ENCODE results near the gene TRPM8.
"Not testable (repeated sequence)": the region's sequence is repeated elsewhere in the genome, so short reads cannot be mapped to it uniquely, and the experiment has no call there.

Gene TRPM8

GRCh38 chr2:233917116-233917515, at the start of gene TRPM8:
Gene TRPM8 (plus strand): TSS chr2:233917373. CDS start chr2:233926538, 9,165 bp downstream.
- no peak for DNase-seq

DNA sequence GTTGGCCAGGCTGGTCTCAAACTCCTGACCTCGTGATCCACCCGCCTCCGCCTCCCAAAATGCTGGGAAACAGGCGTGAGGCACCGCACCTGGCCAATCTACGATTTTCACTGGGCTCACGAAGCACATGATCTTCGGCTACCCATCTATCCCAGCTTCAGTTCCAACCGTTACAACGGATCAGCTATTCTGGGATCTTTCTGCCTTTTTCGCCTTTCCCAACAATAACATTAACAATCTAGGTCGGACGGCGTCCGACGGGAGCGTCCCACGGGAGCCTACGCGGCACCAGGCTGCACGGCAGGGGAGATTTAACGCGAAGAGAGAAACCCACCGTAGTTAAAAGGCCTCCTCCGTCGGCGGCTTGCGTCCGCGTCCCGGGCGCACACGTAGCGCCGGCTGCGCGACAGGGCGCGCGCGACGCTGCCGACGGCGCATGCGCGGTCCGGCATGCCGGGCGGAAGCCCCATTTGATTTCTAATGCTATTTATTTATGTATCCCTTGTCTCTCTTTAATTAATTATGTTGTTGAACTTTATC, 49.1 kb upstream of the TRPM8 start, which contains the start of gene MSL3B:
MSL3B (minus strand) TSS at position 394 of the 540 bp plus-strand sequence.
- DNase-seq = no peak

DNA sequence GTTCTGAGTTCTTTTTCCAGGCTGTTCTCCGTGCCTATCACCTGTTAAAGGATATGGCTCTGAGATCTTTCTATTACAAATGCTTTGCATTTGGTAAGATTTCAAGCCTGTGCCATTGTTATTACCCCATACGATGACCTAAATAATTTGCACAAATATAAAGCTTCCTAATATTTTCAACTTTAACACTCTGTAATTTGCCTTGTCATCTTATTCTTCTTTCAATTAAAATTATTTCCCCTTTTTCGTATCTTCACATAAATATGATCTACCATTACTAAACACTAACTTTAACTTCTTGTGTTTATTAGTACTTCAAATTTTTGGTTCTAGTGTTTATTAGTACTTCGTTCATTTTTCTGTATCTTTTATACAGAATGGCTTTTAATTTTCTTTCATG, 45.7 kb upstream of the TRPM8 start:
- no peak for DNase-seq

GRCh38 chr2:233872125-233872524, 45.0 kb upstream of the TRPM8 start:
- not testable (repeated sequence) for DNase-seq

GRCh38 chr2:233882353-233882752, 34.8 kb upstream of the TRPM8 start:
- DNase-seq = no peak

DNA sequence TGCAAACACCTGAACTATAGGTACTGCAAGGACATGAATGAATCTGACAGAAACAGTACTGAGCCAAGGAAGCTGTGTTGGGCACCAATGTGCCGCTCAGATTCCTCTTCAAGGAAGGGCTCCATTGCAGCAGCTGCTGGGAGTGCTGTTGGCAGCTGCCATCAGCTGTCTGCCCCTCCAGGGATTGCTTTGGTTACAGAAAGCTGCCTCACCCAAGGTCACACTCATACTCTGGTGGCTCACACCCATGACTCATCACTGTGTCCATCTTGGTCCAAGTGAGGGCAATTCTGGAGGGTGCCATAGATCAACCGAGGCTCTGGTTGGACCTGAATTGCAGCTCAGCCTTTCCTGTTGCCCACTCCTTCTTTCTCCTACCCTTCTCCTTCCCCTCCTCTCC, 24.4 kb upstream of the TRPM8 start:
- no peak for DNase-seq

DNA sequence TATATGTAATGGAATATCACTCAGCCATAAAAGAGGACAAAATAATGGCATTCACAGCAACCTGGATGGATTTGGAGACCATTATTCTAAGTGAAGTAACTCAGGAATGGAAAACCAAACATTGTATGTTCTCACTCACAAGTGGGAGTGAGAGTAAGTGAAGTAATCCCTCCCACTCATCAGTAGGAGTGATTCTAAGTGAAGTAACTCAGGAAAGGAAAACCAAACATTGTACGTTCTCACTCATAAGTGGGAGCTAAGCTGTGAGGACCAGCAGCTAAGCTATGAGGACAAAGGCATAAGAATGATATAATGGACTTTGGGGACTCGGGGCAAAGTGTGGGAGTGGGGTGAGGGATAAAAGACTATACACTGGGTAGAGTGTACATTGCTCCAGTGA, 20.9 kb upstream of the TRPM8 start:
- DNase-seq = not testable (repeated sequence)

- DNase-seq = no peak
Measured at GRCh38 chr2:233901367-233901766, 15.8 kb upstream of the TRPM8 start.

DNA sequence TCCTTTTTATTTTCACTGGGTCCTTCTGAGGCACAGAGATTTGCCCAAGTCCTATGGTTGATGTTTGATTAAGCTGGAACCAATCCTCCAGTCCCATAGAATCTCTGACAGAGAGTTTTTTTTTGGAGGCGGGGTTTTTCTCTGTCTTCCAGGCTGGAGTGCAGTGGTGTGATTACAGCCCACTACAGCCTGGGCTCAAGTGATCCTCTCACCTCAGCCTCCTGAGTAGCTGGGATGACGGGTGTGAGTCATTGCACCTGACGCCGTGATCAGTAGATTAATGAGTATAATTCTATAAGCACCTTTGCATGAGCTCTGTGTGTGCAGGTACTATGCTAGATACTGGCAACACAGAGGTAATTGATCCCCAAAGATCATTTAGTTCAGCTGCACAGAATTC, 15.3 kb upstream of the TRPM8 start:
- DNase-seq = no peak

GRCh38 chr2:233905945-233906344, 11.2 kb upstream of the TRPM8 start:
- DNase-seq = no peak

GRCh38 chr2:233907627-233908026, 9.5 kb upstream of the TRPM8 start:
- DNase-seq = no peak

GRCh38 chr2:233912691-233913423, 4.3 kb upstream of the TRPM8 start:
- DNase-seq = no peak

DNA sequence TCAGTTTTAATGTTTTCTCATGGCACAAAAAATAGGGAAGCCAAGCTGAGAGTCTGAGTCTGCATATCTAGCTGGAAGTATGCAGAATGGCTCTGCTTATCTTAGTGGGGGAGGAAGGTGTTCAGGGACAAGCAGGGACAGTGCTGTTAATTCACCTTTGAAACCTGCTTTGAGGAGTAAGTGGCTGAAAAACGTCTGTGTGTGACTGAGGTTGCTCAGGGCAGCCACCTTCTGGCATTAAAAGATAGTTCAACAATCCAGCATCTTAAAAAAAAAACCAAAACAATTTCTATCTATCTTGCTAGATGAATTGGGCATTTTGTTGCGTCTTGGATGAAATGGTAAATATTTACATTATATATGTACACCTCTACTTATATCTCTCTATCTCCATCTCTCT, 2.0 kb upstream of the TRPM8 start:
- DNase-seq = peak; percentile 4

DNA sequence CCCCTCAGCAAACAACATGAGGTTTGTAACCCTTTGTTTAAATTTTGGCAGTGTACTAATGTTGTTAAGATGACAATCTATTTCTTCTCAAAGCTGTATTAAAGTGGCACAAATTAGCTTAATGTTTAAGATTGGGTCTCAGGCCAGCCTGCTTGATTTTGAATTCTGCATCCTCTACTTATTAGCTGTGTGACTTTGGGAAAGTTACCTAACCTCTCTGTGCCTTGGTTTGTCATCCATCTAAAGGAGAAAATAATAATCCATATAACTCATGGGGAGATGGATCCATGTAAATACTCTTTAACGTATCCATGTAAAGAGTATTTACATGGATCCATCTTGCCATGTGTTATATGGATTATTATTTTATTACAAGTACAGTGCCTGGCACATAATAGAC, 2.1 kb downstream of the TRPM8 start:
- no peak for DNase-seq

DNA sequence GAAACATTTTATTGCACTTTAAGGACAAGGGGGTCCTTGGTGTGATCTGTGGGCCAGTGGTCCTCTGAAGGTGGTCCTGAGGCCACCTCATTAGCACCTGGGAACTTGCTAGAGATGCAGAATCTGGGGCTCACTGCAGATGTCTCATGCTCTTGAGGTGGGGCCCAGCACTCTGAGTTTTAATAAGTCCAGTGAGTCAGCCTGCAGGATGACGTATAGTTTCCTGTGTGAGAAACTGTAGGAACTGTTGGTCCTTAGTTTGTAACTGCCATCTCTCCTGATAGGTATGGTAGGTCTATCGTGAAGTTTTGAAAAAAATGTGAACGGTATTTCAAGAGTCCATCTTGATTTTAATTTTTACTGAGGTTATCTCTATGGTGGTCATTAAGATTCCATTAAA, 2.8 kb downstream of the TRPM8 start:
- DNase-seq = no peak

GRCh38 chr2:233922471-233922870, 5.3 kb downstream of the TRPM8 start:
- DNase-seq = no peak

GRCh38 chr2:233925402-233925801, 8.2 kb downstream of the TRPM8 start:
- DNase-seq = no peak

DNA sequence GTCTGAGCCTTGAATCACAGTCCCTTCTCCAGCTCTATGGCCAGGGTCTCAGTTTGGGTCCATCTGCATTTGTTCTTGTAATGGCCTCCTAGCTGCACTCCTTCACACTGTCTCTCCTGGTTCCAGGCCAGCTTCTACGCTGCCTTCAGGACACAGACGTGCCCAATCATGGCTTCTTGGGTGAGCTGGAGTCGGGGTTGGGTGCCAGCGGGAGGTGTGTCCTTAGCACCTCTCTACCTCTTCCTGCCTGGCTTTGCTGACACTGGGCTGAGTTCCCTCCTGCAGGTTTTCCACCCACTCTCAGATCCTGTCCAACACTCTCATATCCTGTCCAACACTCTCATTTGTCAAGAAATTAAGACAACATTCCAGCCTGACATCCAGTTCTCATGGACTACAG, 9.6 kb downstream of the TRPM8 start:
- DNase-seq = no peak

DNA sequence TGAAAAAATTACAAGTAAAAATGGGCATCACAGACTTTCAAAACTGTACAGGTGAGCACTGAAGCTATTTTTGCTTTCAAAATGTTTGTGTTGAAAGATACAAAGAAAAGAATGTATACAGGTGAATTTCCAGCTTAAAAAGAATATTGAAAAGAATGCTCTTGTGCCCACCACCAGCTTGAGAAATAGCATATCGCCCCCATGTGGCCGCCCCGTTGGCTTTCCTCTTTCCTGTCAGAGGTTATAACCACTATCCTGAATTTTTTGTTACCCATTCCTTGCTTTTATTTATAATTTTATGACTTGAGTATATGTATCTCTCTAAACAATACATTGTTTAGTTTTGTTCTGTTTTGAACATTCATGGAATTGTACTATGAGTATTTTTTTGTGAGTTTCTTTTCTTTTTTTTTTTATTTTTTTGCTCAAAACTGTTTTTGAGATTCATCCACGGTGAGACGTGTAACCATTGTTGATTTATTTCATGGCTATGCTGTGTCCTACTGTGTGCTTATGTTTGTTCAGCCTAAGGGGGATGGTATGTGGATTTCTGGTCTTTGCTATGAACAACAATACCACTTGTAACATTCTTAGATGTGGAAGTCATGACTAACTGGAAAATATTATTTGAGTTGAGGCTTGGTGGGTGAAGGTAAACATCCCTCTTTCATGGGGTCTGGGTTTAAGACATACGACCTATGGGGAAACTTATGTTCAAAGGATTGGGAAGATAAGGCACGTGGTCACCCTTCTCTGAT, 11.6 kb downstream of the TRPM8 start:
- peak; percentile 39 for DNase-seq

GRCh38 chr2:233929352-233930022, 12.3 kb downstream of the TRPM8 start:
- DNase-seq = no peak

DNA sequence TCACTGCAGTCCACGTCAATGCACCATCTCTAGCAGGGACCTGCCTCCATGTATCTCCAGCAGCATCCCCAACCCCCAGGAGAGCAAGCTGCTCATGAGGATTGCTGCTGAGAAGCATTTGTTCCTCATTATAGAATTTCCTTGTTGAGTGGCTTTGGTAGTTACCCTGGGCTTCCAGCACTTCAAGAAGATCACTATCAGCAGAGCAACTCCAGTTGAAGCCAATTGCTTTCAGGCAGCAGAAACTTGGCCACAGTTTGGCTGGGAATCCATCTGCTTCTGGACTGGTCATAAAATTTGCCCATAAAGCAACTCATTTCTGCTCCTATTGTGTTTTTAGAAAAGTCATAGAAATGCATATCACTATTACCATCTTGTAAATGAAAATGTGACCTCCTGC, 17.4 kb downstream of the TRPM8 start:
- DNase-seq = no peak

DNA sequence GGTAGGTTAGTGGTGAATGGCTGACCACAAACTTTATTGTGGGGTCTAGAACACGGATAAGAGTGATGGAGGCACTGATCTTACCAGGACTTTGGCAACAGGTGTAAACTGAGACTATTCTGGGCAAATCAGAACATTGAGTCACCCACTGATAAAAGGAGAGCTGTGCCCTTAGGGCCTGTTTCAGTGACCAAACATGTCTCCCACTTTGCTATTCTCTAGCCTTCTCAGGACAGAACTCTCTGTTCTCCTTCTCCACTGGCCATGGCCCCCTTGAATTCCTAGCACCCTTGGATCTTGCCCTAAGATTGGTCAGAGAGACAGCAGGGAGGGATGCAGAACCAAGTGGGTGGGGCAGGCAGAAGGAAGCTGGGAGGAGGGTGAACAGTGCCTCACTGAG, 18.3 kb downstream of the TRPM8 start:
- DNase-seq = no peak

- no peak for DNase-seq
Measured at GRCh38 chr2:233936089-233936488, 18.9 kb downstream of the TRPM8 start.
